ENCODE data around the gene GRAMD4.

The GRAMD4 gene

DNA sequence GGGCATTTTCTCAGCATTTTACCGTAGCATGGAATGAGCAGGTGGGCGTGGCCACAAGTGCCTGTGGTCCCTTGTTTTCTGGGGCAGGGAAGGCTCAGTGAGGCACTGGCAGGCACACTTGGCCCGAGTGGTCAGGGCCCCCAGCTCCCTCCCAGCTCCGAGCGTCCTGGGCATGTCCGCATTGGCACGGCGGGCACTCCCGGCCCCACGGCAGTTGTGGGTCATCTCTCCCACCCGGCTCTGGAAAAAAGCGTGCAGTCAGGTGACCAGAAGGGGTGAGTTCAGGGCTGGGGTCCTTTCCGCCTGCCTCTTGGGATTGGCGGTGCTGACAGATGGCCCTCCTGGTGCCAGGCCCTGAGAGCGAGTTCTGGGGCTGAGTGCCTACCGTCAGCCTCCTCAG, 55.8 kb downstream of the GRAMD4 start:
- DNase-seq: no peak

DNA sequence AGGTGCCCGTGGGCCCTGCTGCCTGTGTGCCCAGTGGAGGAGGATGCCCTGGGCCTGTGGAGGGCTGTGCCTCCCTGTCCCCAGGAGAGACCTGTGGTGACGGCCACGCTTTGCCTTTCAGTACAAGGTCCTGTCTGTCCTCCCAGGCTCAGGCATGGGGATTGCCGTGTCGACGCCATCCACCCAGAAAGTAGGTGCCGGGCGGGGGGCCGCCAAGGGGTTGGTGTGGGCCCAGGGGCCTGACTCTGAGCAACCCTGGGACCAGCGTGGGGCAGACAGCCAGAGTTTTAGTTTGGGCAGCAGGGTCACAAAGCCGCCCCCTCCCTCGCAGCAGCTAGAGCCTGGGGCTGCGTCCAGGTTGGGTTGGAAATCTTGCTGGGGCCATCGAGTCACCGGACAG, 56.3 kb downstream of the GRAMD4 start:
- no peak for DNase-seq

DNA sequence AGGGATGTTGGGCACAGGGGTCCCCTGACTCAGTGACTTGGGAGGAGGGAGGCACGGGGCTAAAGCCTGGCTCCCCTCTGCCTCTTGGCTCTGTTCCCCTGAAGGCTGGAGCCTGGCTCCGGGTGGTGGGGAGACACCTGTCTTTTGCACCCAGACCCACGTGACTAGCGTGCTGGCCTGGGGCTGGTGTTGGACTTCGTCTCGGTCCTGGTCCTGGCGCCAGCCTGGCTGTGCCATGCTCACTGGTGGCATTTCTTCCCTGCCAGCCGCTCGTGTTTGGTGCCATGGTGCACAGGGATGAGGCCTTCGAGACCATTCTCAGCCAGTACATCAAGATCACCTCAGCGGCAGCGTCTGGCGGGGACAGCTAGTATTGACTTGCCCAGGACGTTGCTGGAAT, 56.7 kb downstream of the GRAMD4 start:
- DNase-seq: no peak

DNA sequence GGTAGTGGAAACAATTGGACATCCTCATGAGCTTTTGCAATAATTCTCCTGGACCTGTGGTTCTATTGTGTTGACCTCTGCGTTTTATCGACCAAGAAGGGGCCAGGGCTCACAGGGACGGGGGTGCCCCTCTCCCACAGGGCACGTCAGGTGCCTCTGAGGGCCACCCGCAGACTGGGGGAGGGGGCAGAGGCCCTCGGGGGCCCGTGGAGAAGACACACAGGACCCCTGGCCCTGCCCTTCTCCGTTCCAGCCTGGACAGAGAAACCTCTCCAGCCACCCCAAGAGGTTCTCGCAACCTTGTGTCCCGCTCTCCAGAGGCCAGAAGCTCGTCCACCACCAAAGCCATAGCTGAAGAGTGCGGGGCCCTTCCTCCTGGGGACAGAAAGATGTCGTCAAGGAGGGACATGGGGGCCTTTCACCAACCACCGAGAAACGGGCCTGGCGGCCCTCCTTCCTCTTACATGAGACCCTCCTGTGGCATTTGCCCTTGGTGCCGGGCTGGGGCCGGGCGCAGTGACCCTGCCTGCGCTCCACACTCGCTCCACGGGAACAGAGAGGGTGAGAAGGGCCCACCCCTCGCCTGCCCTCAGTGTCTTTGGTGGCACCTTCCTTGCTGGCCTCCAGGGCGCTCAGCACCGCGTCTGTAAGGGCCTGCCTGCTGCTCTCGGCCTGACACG, 57.3 kb downstream of the GRAMD4 start:
- no peak for DNase-seq

DNA sequence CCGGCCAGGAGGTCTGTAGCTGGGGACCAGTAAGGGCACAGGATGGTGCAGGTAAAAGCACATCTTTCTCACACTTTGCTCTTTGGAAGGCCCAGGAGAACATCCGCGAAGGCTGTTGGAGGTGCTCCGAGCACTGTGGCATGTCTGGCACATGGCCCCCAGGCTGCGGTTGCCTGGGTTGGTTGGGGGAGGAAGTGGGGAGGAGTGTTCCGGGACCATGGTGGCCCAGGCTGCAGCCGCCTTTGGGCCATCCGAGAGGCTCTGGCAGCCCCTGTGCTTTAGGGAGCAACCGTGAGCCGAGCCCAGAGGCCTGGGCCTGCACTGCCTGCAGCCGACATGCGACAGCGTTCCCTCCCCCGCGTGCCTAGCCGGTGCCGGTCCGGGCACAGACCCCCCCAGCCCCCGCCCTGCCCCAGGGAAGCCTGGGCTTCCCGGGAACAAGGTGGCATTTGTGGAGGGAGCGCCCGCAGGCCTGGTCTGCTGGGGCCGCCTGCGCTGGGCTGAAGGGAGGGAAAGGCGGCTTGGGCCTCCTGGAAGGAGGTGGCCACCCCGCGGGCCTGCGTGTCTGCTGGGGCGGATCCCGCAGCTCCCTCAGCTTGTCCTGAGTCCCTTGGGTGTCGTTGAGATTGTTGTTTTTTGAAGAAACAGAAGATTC, 57.9 kb downstream of the GRAMD4 start:
- DNase-seq: no peak

DNA sequence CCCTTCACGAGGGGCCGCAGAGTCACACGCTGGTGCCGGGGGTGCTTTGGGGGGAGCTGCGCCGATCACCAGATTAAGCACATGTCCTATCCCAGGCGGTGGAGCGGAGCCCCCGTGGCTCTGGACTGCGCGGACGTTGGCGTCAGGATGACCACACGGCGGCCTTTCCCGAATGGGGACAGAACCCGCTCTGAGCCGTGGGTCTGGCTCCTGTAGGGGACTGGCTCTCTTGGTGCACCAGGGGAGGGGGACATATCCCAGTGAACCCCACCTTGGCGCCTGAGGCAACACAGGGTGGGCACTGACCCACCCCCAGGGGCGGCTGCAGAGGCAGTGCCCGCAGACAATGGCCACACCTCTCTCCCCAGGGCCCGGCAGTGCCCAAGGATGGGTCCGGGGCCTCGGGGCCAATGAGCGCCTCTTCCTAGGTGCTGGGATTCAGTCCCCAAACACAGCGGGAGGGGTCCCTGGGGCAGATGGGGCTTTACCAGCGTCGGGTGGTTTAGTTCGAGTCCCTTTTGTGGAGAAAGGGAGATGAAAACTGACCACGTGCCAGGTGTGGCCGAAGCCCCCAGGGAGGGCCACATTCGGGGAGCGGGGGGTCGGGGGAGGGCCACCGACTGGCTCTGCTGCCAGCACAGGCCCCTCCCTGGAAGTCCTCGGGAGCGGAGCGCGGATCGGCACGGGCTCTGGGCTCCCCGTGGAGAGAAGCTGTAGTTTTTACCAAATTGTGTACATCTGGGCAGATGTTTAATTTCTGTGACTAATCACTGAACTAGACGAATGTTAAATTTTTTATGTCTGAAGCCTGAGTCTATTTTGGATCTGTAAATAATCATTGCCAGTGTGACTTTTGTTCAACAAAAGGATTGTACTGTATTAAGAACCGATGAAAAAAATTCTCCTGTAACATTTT, 58.9 kb downstream of the GRAMD4 start:
- DNase-seq: no peak

DNA sequence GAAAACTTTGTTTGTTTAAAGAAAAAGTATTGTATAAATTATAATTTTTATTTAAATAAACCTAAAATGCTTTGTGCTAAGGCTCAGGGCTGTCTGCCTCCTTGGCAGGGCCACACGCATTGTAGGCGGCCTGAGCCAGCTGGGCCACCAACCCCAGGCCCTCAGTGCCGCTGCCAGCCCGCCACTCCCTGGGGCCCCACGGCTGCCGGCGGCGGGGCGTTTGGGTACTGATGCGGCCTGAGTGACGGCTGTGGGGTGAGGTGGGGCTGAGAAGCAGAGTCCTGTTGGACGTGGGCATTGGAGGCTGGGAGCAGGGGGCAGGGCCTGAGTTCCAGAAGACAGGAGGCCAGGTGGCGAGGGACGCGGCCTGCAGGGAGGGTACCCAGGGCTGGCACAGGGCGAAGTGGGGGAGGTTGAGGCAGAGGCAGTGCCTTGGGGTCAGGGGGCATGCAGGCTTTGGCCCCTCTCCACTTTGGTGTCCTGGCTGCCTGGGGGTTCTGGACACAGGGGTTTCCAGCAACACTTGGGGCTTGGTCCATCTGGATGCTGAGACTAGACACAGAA, 59.6 kb downstream of the GRAMD4 start:
- no peak for DNase-seq

DNA sequence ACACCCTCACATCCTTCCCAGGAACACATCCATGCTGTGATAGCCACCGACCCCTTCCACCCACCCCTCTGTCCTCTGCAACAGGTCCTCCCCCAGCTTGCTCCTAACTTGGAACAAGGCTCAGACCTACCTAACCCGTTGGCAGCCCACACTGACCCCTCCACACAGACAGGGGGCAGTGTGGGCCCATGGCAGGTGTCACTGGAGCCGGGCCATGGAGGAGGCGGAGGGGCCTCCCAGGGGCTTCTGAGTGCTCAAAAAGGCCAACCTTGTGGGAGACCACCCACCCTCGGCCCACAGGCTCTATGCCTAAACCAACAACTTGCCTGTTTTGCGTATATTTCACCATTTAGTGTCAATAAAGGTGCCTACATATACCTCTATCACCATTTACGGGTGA, 60.8 kb downstream of the GRAMD4 start:
- peak; percentile 7 for DNase-seq

DNA sequence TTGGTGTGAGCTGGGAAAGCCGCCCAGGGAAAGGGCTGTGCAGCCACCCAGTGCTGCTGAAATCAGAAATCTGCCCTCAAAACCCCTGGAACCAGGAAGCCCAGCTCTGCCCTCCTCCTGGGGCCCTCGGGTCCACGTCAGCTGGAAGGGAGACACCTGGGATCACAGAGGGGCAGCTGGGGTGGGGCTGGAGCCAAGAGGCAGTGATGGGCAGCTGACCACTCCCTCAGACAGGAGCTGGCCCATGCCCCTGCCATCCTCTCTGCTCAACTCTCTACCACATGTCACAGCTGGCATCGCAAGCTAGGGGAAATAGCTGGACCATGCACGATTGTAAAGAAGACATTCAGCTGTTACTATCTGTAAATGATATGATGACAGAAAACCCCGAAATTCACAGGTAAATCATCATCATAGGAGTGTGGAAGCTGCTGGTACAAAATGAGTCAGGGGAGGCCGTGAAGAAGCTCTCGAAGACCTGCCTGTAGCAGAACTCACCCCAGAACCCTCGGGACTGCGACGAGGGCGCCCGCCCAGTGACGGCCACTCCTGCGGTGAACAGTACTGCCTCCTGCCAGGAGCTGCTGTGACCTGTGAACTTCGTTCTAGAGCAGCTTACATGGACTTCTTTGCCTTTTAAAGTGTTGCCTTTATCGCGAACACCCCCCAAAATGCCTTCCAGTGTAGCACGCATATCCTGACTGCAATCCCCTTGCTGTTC, 62.0 kb downstream of the GRAMD4 start:
- DNase-seq: no peak

DNA sequence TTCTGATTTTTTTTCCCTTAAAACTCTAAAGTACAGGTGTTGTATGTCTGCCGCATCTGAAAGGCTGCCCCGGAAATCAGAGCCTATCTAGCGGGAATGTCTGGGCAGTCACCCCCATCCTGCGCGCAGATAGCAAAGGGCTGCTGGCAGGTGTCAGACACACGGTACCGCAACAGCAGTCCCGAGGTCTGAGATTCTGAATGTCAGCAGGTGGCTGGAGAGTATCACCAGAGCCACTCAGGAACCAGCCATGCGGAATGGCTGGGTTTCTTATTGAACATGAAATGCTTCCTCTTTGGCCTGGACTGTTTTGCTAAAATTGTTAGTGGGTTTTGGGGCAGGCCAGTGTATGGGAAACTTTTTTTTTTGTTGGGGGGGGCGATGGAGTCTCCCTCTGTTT, 64.5 kb downstream of the GRAMD4 start:
- DNase-seq: no peak

DNA sequence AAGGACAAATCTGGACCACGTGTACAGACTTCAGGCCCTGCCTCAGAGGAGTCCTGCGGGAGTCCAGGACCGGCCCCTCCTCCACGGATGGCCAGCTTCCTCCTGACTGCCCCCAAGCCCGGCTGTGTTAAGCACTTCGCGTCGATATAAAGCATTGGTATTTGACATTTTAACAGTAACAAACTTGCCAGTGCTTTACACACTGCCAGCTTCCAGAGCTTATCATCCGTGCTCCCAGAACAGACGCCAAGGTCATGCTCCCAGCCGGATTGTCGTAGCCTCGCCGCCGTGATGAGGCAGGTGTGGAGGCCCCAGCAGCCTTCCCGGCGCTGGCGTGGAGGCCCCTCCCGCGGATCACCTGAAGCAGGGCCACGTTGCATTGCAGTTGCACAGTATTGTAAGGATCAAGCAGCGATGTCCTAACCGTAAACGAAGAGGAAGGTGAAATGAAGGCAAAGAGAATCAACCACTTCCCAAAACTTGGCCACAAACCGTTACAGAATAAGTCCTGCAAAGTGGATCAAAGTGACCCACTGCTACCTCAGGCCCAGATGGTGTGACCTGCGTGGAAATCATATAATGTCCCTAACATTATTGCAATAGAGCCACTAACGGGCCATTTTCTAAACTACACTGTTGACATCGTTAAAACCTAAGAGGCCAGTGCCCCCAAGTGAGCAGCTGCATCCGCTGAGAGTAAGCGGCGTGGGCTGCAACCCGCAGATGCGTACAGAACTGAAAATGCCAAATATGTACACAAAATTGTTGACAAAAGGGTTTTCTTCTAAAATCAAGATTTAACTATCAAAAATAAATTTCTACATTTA, 66.2 kb downstream of the GRAMD4 start:
- no peak for DNase-seq

DNA sequence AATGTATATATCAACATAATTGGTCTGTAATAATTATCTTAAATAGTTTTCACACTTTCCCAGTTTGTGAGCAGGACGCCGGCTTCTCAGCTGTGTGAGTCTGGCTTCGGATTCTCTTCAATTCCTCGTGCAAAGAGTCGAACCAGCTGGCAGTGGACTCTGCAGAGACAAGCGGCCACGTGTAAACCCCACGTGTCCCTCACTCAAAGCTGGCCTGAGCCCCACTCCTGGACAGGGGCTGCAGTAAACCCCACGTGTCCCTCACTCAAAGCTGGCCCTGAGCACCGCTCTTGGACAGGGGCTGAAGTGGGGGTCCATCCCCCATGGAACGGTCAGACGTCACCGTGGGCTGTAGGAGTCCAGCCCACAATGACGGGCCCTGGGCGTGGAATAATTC, 66.9 kb downstream of the GRAMD4 start:
- no peak for DNase-seq

DNA sequence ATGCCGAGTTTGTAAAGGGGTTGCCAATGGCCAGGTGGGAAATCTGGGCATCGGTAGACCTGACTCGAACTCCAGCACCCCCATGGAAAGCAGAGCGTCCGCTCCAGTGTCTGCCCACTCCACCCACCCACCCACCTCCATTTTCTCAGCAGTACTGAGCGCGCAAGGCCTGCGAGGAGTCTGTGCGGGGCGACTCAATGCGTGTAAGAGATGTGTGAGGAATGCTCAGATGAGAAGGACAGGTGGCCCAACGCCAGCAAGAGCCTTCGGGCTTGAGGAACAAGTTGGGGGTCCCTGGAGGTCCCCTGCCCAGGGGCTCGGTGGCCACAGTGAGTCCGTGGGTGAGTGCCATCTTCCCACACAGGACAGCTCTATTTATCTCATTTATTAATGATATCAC, 67.3 kb downstream of the GRAMD4 start:
- no peak for DNase-seq

DNA sequence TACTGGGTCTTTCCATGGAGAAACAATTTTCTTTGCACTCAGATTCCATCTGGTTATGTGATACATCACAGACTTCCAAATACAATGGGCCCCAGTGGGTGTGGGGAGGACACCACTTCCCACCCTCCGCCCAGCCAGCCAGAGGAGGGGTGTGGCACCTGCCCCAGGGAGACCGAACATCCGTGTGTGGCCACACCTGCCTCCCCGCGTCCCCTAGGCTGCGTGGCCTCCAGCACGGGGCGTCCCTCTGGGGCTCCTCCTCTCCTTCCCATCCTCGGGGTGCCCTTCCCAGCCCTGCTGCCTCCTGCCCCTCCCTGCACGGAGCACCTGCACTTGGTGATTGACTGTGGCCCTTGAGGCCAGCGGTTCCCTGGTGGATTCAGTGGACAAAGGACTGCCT, 68.8 kb downstream of the GRAMD4 start:
- no peak for DNase-seq

DNA sequence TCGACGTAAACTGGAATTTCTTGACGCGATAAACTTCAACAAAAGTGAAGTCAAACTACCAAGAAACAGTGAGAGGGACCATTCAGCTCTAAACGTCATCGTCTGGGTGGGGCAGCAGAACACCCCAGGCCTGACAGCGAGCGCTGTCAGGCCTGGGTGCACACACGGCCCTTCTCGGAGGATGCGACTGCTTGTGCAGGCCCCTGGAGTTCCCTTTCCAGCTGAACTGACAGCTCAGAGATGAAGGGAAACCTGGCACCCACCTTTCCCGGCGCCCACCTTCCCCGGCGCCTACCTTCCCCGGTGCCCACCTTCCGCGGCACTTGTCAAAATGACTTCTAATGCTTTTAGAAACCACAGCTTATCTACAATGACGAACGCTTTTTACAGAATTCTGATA, 70.0 kb downstream of the GRAMD4 start:
- no peak for DNase-seq

DNA sequence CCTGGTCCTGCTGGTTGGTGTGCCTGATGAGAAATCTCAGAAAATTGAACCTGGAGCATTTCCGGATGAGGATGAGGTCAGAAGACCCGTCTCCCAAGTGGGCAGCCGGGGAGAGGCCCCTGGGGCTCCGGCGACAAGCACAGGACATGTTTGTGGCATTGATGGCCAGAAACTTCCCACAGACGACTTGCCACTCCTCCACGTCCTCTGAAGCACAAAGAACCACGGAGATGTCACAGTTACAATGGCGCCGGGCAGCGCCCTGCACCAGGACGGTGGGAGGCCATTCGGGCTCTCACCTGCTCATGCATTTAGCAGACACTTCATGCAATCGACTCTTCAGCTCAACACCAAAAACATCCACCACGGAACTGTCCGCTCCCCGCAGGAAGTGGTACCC, 71.4 kb downstream of the GRAMD4 start:
- DNase-seq: no peak

DNA sequence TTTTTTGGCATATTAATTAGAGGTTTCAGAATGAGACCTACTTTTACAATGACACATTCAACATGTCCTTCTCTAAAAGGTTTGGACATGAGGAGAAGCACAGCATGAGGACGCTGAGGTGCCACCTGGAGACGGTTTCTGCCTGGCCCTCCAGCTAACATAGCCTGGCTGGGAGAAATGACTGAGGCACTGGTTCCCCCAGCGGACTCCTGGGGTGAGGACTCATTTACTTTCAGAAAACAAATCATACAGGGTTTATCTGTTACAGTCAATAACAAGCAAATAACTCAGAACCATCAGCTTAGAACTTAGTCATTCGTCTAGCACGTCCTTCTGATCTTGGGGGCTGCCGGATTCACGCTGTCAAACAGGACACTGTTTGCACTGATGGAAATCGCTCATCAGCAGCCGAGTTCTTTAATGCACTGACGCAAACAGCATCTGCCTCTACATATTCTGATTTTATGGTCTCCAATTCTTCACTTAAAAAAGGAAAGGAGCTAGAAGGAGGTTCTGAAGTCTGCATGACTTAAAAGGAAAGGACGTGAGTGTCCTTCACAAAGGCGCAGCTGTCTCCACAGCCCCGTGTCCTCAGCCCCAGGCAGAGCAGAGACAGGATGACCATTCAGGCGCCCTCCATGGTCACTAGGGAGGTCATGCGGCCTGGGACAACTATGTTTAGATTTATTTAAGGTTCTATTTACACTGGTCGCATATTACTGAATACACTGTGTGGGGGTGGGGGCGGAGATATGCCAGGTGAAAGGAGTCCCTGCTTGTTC, 73.6 kb downstream of the GRAMD4 start:
- DNase-seq: peak; percentile 76

DNA sequence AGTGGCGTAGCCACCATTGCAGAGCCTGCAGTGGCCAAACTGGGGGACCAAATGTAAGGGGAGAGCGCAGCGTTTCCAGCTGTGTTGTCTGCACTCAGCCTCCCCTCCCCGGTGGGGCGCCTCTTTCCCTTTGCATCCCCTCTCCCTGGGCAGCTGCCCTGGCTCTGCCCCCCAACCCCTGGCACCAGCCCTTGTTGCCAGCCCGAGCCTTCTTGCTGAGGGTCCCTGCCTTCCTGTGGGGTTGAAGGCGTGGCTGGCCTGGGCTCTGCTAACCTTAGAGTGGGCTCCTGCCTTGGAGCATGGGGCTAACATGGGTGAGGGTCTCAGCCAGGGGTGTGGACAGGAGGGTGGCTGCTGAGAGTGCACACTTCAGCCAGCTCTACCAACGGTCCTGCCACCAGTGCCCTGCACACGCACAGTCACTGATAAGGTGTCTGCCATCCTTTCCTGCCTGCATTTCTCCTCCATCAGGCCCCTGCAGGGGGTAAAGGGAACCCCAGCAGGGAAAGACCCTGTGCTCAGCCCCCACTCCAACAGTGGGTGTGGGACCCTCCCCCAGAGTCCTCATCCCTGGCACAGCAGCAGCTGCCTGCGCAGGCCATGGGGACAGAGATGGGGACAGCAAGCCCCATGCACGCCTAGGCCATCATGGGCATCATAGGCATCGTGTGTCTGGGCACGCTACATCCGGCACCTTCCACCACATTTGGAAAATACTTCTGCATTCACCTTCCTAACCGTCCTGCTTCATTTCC, 74.4 kb downstream of the GRAMD4 start:
- no peak for DNase-seq

DNA sequence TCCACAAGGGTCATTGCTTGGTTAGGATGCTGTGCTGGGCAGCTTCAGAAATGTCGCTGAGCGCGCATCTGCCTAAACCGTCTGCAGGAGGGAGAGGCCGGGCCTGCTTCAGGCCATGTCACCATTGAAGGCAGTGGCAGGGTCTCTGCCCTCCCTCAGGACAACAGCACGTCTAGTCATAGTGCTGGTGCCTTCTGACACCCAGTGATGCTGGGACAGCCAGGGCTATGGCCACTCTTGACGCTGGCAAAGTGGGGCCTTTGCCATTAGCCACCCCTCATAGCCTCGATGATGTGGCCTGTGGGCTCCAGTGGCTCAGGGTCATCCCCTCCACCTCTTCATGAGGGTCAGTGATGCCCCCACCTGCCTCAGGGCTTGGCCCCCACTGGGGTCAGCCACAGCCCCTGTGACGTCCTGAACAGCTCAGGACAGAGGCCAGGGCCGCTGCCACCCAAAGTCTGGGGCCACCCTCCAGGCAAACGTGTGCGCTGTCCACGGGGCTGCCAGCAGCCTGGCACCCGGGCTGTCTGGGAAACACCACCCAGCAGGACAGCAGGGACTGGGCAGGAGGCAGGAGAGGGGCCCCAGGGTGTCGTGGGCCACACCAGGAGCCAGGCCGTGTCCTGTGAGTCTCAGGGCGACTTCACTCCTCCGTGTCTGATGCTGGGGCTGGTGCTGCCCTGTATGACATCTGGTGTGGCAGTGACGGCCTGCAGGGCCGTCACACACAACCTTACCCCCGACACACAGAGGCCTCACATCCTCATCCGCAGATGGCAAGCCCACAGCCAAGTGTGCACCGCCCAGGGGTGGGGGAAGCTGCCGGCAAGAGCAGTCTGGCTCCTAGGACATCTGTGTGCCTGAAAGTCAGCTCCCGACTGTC, 75.4 kb downstream of the GRAMD4 start:
- no peak for DNase-seq

DNA sequence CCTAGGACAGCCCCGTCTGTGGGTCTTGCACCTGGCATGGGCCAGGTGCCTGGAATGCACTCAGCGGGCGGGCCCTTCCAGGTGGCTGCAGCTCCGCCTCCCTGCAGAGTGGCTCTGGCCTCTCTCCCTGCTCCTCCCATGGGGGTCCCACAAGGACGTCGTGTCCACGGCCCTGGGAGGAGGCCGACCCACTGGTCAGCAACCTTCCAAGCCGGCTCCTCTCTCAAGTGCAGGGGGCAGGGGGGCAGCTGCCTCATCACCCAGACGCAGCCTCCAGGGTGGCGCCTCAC, 76.0 kb downstream of the GRAMD4 start:
- peak; percentile 85 for DNase-seq

Data from NCI-H146 (cell line).